ENCODE measurements around the gene EDN2.

GRCh38 chr1:41503538-41504113, 19.1 kb upstream of the EDN2 start:
- no peak for TF ChIP-seq POLR2A (IDR thresholded peaks at IDR 0.05)
- no peak for TF ChIP-seq CTCF (IDR thresholded peaks at IDR 0.05)

Measured in lower leg skin (tissue), 3 donors.